GM06990 (cell line): ENCODE measurements around the gene APC.
A peak's percentile ranks its signal among the peaks of the same experiment; 100 is the strongest.

Source experiments
- DNase-seq: peaks from one replicate; pipeline ENCODE4 v3.0.0-alpha.2; 2011; ENCODE audit not compliant: insufficient read length; ENCODE audit errors: extremely low read depth
- H3K27me3 ChIP-seq: replicated peaks from 2 replicates; pipeline ENCODE4 v1.6.0; 2011; ENCODE audit warnings: low read length; ENCODE audit not compliant: control insufficient read depth, insufficient read depth
- H3K36me3 ChIP-seq: 2 replicates; pipeline ENCODE4 v1.5.1; 2011; ENCODE audit warnings: low read length; ENCODE audit not compliant: control insufficient read depth, insufficient read depth
- H3K4me3 ChIP-seq: replicated peaks from 2 replicates; pipeline ENCODE4 v1.5.1; 2011; ENCODE audit warnings: low read depth, mild to moderate bottlenecking, control low read depth, low read length
- TF ChIP-seq, protein P1 (sequence below): IDR thresholded peaks from 2 replicates; pipeline ENCODE4 v1.5.1; 2011; ENCODE audit warnings: low read length, control low read depth, mild to moderate bottlenecking, inconsistent platforms; ENCODE audit not compliant: insufficient read depth, poor library complexity, severe bottlenecking

Gene APC

DNA sequence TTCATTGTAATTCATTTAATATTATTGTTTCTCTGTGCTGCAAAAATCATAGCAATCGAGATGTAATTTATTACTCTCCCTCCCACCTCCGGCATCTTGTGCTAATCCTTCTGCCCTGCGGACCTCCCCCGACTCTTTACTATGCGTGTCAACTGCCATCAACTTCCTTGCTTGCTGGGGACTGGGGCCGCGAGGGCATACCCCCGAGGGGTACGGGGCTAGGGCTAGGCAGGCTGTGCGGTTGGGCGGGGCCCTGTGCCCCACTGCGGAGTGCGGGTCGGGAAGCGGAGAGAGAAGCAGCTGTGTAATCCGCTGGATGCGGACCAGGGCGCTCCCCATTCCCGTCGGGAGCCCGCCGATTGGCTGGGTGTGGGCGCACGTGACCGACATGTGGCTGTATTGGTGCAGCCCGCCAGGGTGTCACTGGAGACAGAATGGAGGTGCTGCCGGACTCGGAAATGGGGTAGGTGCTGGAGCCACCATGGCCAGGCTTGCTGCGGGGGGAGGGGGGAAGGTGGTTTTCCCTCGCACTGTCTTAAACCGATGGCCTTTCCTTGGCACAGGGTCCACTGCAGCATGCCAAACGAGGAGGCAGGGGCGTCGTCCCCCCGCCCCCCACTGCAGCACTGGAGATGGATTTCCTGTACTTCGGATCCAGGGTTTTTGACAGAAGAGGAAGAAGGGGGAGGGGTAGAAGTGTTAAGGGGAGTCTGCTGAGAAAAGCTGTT, at the start of gene APC:
TSS of gene APC (plus strand) at position 423 of the 728 bp plus-strand sequence. CDS start 17,006 bp downstream, outside the sequence.
- no peaks in the 10 kb centered on the region for H3K27me3 ChIP-seq
- H3K36me3 ChIP-seq = no peaks in the 10 kb centered on the region
- H3K4me3 ChIP-seq = peak within 1 kb of the TSS; percentile 77
- peak; percentile 87 for DNase-seq
- TF ChIP-seq, protein P1, sequence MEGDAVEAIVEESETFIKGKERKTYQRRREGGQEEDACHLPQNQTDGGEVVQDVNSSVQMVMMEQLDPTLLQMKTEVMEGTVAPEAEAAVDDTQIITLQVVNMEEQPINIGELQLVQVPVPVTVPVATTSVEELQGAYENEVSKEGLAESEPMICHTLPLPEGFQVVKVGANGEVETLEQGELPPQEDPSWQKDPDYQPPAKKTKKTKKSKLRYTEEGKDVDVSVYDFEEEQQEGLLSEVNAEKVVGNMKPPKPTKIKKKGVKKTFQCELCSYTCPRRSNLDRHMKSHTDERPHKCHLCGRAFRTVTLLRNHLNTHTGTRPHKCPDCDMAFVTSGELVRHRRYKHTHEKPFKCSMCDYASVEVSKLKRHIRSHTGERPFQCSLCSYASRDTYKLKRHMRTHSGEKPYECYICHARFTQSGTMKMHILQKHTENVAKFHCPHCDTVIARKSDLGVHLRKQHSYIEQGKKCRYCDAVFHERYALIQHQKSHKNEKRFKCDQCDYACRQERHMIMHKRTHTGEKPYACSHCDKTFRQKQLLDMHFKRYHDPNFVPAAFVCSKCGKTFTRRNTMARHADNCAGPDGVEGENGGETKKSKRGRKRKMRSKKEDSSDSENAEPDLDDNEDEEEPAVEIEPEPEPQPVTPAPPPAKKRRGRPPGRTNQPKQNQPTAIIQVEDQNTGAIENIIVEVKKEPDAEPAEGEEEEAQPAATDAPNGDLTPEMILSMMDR = no peak

DNA sequence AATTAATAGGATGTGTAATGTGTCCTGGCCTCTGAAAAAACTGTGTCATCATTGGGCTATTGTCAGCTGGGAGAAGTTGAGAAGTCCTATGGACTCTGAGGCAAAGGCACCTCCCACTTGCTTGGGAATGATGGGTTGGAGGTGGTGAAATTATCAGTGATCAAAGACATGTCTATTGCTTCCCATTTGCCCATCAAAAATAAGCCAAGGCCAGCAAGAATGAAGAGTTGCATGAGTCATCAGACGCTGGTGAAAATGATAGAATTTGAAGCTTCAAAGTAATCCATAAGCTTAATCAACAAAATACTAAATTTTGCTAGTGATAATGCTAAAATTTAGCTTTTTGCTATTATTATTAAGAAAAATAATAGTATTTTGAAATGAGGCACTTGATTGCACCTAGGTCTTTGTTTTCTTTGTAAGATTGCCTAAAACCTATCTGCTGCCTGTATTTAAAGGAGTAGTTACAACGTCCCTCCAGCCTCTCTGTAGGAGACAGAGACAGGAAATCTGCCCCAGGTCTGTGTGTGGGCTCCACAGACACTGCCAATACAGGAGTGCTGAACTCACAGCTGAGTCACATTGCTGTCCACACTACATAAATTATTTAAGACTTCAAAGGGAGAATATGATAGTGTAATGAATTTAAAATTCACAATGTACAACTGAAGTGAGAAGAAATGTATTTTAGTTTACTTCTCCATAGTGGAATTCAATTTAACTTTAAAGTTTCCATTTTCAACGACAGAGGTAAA, 48.4 kb upstream of the APC start:
- Histone ChIP-seq H3K27me3 (no peaks in the 10 kb centered on the region), H3K4me3 (no peak overlapping the region), H3K36me3 (no peaks in the 10 kb centered on the region)
- DNase-seq = no peak
- TF ChIP-seq, protein P1 = no peak

DNA sequence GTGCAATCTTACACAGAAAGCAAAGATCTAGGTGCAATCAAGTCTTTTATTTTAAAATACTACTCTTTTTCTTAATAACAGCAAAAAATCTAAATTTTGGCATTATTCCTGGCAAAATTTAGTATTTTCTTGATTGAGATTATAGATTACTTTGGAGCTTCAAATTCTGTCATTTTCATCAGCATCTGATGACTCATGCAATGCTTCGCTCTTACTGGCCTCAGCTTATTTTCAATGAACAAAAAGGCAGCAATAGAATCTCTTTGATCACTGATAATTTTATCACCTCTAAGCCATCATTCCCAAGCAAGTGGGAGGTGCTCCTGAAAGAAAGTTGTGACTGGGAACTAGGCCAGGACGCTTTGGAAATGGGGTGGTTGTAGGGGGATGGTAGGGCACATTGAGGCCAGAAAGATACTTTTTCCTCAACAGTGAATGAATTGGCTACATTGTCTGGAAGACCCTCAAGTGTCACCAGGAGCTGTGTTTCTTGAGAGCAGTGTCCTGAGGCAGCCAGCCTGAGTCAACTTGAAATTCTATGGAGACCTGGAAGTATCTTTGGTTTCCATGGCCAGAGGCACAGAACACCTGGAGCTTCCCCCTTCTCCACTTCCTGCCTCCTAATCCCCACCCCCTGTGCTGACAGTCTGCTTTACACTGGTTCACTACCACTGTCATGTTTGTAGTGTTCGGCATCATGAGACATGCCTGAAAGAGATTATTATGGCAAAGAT, 46.9 kb upstream of the APC start:
- H3K4me3 ChIP-seq = no peak overlapping the region
- TF ChIP-seq, protein P1 = no peak
- no peaks in the 10 kb centered on the region for H3K27me3 ChIP-seq
- no peaks in the 10 kb centered on the region for H3K36me3 ChIP-seq
- DNase-seq = no peak

DNA sequence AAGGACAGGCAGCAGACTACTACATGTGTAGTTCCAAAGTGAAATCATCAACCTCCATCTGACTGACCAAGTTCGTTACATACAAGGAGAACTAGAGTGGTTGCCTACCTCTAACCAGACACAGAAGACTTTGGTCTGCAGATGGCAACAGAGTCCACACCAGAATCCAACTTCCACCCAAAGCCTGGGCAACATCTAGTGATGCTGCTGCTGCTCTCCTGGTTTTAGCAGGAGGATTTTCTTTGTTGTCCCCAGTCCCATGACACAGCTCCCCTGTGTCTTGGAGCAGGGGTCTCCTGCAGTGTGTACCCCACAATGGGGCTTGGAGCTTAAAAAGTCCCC, 46.4 kb upstream of the APC start:
- TF ChIP-seq, protein P1 = no peak
- no peak for DNase-seq
- Histone ChIP-seq H3K36me3 (no peaks in the 10 kb centered on the region), H3K27me3 (no peaks in the 10 kb centered on the region), H3K4me3 (no peak overlapping the region)

DNA sequence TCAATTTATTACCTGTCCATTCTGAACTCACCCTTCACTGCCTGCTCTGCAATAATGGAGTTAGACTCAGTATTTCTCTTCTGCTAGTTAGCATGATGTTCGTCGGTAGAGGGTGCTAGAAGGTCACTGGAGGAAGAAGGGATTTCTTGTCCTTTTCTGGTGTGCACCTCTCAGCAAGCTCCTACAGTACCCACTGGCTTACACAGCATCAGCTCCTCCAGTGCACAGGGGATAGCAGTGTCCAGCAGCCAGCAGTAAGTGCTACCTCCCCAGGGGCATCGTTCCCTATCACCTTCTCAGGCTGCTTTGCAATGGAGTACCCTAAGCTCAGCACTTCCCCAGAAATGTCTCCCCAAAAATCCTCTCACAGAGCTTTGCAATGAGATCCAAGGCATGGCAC, 45.9 kb upstream of the APC start:
- no peaks in the 10 kb centered on the region for H3K27me3 ChIP-seq
- TF ChIP-seq, protein P1 = peak; percentile 59
- H3K36me3 ChIP-seq = no peaks in the 10 kb centered on the region
- H3K4me3 ChIP-seq = no peak overlapping the region
- peak; percentile 17 for DNase-seq
